HG03066 (cell line): Measurements from ENCODE around the gene LLGL1.
"Not testable (repeated sequence)": the region's sequence is repeated elsewhere in the genome, so short reads cannot be mapped to it uniquely, and the experiment has no call there.

ENCODE experiments used
- ATAC-seq: cut with Tn5 transposase; IDR thresholded peaks from one replicate; pipeline ENCODE4 v1.9.1; 2021; ENCODE audit warnings: low read depth; ENCODE audit not compliant: unreplicated experiment

Gene LLGL1

DNA sequence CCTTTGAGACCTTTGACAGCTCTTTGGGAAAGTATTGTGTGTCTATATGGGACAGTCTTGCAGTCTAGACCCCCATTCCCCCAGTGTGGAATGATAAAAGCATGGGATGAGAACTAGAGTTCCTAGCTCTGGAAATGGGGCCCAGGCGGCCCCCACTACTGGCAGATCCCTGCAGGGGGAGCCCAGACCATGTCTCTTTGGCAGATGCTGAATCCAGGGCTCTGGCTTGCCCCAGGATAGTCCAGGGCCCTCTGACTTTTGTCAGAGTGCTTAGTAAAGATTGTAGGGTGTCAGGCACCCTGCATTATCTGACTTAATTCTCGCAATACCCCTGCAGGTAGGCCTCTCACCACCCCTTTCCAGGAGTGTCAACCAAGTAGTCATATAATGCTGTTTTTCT, 33.5 kb upstream of the LLGL1 start:
- no peak for ATAC-seq

DNA sequence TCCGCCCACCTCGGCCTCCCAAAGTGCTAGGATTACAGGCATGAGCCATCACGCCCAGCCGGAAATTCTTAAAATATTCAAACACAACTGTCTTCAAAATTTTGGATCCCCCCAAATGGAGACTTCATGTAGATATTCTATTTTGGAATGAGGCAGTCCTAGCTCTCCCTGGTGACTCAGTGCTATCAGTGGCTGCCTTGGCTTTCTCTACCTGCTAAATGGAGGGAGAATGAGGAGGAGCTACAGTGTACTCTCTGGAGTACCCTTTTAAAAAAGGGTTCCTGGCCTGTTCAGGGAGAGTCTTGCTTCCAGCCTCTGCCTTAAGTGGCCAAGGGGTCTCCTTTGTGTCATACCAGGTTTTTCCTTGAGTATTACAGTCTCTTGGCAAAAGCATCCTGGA, 31.0 kb upstream of the LLGL1 start:
- ATAC-seq = no peak

DNA sequence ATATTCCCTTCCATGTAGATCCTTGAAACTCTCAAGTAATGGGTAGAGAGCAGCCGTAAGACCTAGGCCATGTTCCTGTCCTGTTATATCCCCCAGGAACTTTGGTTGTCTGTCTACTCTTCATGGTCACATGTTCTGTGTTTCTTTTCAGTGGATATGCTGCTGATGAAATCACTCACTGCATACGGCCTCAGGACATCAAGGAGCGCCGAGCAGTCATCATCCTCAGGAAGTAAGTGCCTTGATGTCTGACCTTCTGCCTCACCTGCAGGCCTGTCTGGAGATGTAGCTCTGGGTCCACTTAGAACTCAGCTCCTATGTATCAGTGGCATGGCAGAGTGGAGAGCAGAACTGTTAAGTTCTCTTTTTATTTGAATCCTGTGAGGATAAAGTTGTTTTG, 30.6 kb upstream of the LLGL1 start:
- no peak for ATAC-seq

DNA sequence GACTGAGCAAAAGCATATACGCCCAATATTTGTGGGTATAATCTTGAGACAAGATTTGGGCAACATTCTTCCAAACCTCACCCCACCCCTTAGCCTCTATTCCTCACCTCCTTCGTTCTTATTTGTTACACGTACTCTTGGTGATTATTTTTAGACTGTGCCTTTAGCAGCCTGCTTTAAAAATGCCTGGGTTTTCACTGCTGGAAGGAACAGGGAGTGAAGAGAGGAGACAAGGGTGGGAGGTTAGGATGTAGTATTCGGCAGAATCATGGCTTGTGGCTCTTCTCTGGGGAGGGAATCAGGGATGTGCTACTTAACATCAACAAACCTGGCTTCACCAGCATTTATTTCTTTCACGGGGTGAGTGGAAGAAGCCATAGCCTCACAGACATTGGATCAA, 30.2 kb upstream of the LLGL1 start:
- no peak for ATAC-seq

DNA sequence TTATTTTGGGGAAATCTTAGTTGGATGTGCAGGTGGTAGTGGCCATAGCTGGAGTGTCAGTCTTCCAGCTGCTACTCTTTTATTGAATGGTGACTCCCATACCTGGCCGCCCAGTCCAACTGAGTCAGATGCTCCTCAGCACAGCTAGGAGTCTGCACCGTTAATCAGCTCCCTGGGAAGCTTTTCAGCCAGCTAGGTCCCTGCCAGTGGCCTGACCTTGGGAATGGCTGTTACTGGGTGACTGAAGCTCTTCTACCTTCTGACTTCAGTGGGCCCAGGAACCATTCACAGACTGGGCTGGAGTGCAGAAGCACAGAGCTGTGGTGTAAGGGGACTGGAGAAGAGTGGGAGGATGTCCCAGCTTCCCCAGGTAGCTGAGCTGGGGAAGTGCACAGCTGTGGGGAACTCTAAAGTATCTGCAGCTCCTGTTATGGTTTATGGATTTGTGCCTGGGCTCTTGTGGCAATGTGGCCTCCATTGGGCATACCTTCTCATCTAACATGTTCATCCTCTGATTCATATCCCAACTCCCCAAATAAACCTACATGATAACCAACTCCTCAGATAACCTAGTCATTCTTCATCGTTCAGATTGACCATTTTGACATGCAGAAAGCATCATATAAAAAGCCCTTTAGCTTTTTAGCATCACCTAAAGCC, 27.8 kb upstream of the LLGL1 start:
- ATAC-seq = no peak

DNA sequence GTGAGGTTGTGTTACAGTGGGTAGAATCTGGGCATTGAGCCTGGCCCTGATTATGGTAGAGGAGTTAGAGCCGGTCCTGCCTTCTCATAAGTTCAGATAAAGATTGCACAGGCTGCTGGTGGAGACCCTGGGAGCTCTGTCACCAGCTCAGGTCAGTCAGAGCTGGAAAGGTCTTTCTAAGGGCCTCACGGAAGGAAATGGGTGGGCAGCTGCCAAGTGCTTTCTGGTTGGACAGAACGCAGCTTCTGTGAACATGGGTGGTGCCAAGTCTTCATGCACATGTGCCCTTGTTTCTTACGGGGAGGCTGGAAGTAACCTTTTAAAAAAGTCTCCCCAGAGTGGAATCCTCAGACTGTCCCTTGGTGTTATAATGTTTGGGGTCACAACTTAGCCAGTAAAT, 26.9 kb upstream of the LLGL1 start:
- no peak for ATAC-seq

DNA sequence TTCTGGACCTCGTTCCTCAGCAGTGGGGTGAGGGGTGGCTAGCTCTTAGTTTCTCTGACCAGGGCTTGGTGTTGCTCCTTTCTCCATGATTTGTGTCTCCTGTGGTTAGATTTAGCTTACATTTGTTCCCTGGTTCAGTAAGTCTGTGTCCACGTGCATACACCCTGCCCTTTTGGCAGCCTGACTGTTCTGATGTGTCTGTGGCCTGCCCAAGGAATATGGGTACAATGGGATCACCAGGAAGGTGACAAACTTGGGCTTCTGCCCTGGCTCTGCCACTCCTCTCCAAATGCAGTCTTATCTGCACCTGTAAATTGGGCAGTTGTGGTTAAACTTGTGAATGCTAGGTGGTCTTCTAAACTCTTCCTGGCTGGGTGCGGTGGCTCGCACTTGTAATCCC, 24.3 kb upstream of the LLGL1 start:
- ATAC-seq = no peak

DNA sequence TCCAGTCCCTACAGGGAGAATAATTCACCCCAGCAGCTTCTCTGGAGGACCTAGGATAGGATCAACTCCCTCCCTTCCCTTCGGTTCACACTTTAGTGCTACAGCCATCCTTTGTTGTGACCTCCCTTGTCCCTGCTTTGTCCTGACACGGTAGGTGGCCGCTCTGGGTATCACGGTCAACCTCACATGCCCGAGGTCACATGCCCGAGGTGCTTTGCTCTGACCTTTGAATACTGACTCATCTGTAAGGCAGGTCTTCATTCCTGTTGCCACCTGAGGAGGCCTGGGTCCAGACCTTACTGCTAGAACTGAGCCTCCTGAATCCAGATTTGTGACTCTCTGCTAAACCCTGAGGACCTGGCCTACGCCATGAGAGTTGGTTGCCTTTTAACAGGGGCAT, 22.1 kb upstream of the LLGL1 start:
- no peak for ATAC-seq

DNA sequence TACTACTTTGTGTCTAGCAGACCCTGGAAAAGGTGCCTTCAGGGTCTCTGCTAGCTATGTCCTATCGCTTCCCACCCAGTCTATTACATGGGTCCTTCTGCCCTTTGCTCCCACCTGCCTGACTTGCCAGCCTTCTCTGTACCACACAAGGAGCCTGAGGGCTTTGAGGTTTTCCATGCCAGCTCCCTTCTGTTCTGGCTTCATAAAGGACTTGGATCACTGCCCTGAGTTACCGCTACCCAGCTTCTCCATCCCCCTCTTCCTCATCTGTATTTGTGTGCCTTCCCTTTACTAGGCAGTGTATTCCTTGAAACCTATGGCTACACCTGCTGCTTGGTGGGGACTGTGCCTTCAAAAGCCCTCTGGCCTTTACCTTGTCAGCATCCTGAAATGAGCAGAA, 19.6 kb upstream of the LLGL1 start:
- no peak for ATAC-seq

DNA sequence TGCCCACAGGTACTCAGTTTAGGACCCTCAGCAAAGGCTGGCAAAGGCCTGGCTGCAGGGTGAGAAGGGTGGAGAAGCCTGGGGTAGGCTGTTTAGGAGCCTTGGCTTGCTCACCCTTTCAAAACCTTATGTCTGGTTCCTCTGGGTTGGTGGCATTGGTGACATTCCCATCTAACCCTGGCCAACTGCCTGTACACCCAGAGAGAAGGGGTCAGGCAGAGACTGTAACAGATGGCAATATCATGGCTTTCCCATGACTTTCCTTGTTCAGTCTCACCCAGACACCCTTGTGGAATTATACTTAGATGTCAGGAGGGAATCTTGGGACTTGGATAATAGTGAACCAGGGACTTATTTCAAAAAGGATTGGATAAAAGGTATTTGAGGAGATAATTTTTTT, 18.5 kb upstream of the LLGL1 start:
- no peak for ATAC-seq

DNA sequence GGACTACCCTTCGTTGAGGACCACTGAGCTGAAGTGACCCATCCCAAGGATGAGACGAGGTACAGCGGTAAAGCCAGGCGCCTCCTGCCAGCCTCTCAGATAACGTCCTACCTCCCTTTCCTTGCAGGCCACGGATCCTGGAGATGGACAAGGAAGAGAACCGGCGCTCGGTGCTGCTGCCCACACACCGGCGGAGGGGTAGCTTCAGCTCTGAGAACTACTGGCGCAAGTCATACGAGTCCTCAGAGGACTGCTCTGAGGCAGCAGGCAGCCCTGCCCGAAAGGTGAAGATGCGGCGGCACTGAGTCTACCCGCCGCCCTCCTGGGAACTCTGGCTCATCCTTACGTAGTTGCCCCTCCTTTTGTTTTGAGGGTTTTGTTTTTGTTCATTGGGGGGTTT, 17.3 kb upstream of the LLGL1 start:
- no peak for ATAC-seq

DNA sequence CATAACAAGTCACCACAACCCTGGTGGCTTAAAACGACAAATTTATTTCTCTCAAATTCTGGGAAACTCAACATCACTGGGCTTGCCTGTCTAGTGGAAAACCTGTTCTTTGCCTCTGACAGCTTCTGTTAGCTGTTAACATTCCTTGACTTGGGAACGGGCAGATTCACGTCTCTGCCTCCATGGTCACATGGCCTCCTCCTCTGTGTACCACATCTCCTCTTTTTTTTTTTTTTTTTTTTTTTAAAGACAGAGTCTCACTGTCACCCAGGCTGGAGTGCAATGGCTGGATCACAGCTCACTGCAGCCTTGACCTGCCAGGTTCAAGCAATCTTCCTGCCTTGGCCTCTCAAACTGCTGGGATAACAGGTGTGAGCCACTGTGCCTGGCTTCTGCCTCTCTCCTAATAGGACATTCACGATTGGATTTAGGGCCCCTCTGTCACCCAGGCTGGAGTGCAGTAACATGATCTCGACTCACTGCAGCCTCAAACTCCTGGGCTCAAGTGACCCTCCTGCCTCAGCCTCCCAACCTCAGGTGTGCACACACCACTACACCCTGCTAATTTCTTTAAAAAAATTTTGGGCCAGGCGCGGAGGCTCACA, 11.7 kb upstream of the LLGL1 start:
- ATAC-seq = no peak

DNA sequence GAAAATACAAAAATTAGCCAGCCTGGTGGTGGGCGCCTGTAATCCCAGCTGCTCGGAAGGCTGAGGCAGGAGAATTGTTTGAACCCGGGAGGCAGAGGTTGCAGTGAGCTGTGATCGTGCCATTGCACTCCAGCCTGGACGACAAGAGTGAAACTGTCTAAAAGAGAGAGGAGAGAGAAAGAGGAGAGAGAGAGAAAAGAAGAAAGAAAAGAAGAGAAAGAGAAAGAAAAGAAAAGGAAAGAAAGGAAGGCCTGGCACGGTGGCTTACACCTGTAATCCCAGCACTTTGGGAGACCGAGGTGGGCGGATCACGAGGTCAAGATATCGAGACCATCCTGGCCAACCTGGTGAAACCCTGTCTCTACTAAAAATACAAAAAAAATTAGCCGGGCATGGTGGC, 8.5 kb upstream of the LLGL1 start:
- ATAC-seq = not testable (repeated sequence)

DNA sequence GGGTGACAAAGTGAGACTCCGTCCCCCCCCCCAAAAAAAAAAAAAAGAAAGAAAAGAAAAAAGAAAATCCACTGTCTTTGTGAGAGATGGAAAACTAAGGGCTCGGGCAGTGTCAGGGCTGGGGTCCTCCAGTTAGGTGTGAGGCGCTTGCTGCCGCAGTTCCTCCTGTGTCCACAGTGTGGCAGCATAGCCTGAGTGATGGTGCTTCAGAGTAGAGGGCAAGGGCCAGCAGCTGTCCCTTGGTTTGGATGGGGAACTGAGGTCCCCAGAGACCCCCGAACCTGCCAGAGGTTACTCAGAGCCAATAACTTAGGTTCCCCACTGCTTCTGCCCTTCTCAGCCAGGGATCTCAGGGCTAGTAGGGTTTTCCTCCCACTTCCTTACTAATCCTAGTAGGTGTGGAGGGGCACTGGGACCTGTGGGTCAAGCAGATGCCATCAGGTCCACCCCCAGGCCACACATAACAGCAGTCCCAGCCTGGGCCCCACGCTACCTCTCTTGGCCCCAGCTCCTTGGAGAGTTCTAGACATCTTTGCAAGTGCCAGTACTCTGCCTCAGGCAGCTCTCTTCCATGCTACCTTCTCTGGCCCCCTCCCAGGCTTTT, 7.9 kb upstream of the LLGL1 start:
- ATAC-seq = no peak

DNA sequence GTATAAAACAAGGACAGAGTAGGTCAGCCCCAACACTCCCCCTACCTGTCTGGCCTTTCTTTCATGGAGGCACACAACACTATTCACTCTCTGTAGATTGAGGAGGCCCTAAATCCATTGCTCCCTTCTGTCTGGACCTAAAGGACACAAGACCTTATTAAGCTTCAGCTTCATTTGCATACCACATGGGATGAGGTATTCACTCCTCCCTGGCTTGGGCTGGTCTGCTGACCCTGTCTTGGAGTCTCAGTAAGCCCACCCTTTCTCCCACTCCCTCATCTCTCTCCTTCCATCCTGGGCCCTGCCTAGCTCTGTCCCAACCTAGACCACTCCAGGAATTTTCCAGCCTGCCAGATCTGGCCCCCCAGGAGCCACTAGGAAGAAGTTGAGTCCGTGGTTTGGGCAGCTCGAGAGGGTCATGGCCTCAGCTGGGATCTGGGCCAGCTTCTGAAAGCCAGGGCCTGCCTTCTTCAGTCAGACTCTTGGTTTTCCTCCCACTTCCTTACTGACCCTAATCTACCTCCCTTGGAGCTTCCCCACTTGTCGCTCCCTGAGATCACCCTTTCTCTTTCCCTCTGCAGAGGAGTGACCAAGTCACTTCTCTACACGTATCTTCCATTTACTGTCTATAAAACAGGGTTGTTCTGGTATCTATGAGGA, 6.5 kb upstream of the LLGL1 start:
- ATAC-seq = no peak

DNA sequence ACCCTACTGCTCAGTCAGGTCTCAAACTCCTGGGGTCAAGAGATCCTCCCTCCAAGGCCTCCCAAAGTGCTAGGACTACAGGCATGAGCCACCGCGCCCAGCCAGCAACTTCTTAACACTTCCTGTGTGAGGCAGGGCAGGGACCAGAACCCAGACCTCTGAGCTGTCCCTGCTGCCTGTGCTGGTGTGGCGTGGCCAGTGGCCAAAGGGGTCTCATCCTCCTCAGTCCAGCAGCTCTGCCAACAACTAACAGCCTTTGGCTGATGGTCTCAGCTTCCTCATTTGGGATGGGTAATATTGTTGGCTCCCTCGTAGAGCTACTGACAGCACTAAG, 1.4 kb upstream of the LLGL1 start:
- ATAC-seq = no peak

DNA sequence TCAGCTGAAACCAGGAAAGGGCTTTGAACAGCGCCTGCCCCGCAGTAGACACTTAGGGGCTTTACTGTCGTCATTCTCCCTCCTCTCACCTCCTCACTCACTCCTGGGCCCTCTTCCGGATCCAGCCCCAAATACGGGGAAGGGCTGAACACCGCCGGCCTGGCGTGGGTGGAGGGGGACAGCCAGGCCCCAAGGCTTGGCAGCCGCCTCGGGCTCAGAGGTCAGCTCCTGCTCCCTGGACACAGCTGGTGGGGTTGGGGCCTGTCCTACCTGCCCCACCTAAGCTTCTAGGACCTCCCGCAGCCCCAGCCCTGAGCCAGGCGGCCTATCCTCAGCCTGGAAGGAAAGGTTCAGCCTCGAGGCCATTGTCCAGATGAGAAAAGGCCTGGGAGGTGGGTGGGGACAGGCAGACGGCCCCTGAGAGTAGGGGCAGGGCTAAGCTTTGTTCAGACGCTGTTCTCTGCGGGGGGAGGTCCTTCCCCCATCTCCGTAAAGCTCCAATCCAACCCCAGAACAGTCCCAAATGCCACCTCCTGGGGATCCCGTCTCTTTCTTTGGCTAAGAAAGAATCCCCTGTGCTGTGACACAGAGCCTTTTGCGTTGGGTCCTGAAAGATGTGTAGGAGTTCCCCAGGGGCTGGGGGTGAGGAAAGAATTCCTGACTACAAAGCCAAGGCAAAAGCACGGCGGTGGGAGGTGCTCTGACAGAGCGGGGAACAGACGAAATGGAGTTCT, 881 bp upstream of the LLGL1 start:
- no peak for ATAC-seq

DNA sequence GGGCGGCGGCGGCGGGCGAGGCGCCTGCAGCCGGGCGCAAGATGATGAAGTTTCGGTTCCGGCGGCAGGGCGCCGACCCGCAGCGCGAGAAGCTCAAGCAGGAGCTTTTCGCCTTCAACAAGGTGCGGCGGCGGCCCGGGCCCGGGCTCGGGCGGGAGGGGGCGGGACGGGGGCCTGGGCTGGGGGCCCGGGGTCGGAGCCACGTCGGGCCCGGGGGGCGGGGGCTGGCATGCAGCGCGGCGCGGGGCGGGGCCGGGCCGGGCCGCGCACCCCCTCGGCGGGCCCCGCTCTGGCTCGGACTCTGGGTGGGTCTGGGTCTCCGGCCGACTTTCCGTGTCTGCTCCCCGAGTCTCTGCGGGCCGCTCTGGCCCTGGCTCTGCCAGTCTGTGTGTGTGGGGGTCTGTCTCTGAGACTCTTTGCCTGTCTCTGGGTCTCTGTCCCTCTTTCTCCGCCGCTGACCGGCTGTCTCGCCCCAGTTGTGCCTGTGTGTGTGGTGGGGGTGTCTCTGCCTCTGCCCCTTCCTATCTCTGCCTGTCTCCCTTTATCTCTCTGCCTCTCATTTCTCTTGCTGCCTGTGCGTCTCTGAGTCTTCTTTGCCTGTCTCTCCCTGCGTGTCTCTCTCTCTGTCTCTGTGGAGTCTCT, 328 bp downstream of the LLGL1 start:
- no peak for ATAC-seq

DNA sequence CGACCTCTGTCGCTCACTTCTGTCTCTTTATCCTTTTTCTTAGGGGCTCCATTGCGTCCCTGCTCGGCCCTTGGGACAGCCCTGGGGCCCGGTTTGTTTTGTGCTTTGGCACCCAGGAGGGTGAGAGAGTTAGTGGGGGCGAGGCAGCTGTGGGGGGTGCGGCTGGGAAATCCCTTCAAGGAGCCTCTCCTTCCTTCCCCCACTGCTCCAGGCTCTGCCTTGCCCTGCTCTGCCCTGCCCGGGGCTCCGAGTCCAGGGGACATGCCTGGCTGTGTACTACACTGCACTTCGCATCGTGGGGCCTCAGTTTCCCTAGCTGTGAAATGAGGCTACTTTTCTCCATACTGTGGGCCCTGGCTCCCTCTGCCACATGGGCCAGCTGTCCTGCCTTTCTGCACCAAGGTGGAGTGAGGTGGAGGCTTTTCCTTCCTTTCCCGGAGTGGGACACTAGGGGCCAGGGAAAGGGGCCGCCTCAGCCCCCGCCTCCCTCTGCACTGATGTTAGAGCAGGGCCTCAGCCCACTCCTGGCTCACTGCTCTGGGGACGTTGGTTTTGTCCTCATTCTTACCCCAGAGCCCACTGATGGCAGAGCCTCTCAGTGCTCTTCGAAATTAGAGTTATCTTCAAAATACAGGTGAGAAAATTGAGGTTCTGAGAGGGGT, 980 bp downstream of the LLGL1 start:
- ATAC-seq = no peak

DNA sequence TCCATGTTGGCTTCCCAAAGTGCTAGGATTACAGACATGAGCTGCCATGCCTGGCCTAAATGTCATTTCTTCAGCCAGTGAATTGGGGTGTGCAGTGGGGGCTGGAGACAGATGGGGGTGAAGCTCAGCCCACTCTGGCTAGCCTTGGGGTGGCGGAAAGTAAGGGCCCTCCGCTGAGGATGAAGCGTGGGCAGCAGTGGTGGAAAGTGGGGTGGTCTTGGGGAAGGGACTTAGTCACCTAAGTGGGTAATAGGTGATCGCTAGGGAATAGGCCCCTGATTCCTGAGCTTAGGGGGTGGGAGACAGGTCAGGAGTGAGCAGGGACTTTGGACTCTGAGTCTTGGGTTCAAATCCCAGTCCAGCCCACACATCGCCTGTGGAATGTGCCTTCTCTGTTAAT, 2.2 kb downstream of the LLGL1 start:
- ATAC-seq = no peak
